ENCODE measurements around the gene RHOG.
"Not testable (repeated sequence)": the region's sequence is repeated elsewhere in the genome, so short reads cannot be mapped to it uniquely, and the experiment has no call there.

- TF ChIP-seq CTCF (IDR thresholded peaks at IDR 0.05); ATF1 (CRISPR knock-in tag; IDR thresholded peaks at IDR 0.05); TP53 (CRISPR knock-in tag; IDR thresholded peaks at IDR 0.05); SP1 (CRISPR knock-in tag; conservative IDR thresholded peaks at IDR 0.05); MAX (CRISPR knock-in tag; IDR thresholded peaks at IDR 0.05); ATF2 (CRISPR knock-in tag; IDR thresholded peaks at IDR 0.05; ENCODE audit: borderline replicate concordance, low read depth); USF2 (CRISPR knock-in tag; IDR thresholded peaks at IDR 0.05); USF1 (CRISPR knock-in tag; IDR thresholded peaks at IDR 0.05); ZNF263 (CRISPR knock-in tag; IDR thresholded peaks at IDR 0.05; ENCODE audit: low read depth): not testable (repeated sequence)
- peak; percentile 44; the same call in 1 of the 2 replicates for TF ChIP-seq ZNF121 (CRISPR knock-in tag; IDR thresholded peaks at IDR 0.05)
Observed at GRCh38 chr11:3860898-3861393, 20.2 kb upstream of the RHOG start.
